Neural progenitor cell (in vitro differentiated cells): ENCODE data around the gene SOX9. TPM values are rescaled to one million over a fixed set of nuclear protein-coding genes. Genes with fewer than 3 reads are reported as not detected.
A peak's percentile ranks its signal among the peaks of the same experiment; 100 is the strongest.

Source experiments
- DNase-seq: peaks from one replicate; pipeline ENCODE4 v3.0.0-alpha.2; 2016; ENCODE audit warnings: low spot score
- H2AFZ ChIP-seq: fragments of 200-600 bp; sonication (generic); replicated peaks from 2 replicates; pipeline ENCODE4 v1.6.1; 2016; ENCODE audit warnings: antibody characterized with exemption
- H3F3A ChIP-seq: fragments of 200-600 bp; sonication (generic); 2 replicates; pipeline ENCODE4 v1.6.1; 2016; ENCODE audit warnings: antibody characterized with exemption, low read depth
- H3K27ac ChIP-seq: fragments of 200-600 bp; sonication (generic); 2 replicates; pipeline ENCODE4 v1.5.1; 2016; ENCODE audit warnings: mild to moderate bottlenecking
- H3K27me3 ChIP-seq: fragments of 200-600 bp; sonication (generic); 2 replicates; pipeline ENCODE4 v1.6.1; 2016; ENCODE audit warnings: mild to moderate bottlenecking, moderate library complexity
- H3K36me3 ChIP-seq: fragments of 200-600 bp; sonication (generic); 2 replicates; pipeline ENCODE4 v1.5.1; 2016
- H3K4me1 ChIP-seq: fragments of 200-600 bp; sonication (generic); 2 replicates; pipeline ENCODE4 v1.6.1; 2016; ENCODE audit warnings: mixed run types
- H3K4me2 ChIP-seq: fragments of 200-600 bp; sonication (generic); 2 replicates; pipeline ENCODE4 v1.6.1; 2016
- H3K4me3 ChIP-seq: fragments of 200-600 bp; sonication (generic); 2 replicates; pipeline ENCODE4 v1.5.1; 2016
- H3K79me2 ChIP-seq: fragments of 200-600 bp; sonication (generic); 2 replicates; pipeline ENCODE4 v1.6.1; 2016; ENCODE audit warnings: low read depth
- H3K9ac ChIP-seq: fragments of 200-600 bp; sonication (generic); 2 replicates; pipeline ENCODE4 v1.6.1; 2016
- H3K9me3 ChIP-seq: fragments of 200-600 bp; sonication (generic); 2 replicates; pipeline ENCODE4 v1.5.1; 2016; ENCODE audit warnings: low read depth
- H4K20me1 ChIP-seq: fragments of 200-600 bp; sonication (generic); 2 replicates; pipeline ENCODE4 v1.6.1; 2016; ENCODE audit warnings: low read depth
- H3K27ac Mint-ChIP-seq: 3 replicates; pipeline ENCODE4 v1.8.0; 2021; ENCODE audit warnings: mixed read lengths
- H3K27me3 Mint-ChIP-seq: 2 replicates; pipeline ENCODE4 v1.8.0; 2022; ENCODE audit warnings: low read depth, mild to moderate bottlenecking, inconsistent platforms, moderate library complexity, mixed read lengths; ENCODE audit not compliant: insufficient read depth
- H3K36me3 Mint-ChIP-seq: 3 replicates; pipeline ENCODE4 v1.8.0; 2021; ENCODE audit warnings: mixed read lengths
- H3K4me1 Mint-ChIP-seq: 3 replicates; pipeline ENCODE4 v1.8.0; 2021; ENCODE audit warnings: mixed read lengths
- H3K4me3 Mint-ChIP-seq: 3 replicates; pipeline ENCODE4 v1.8.0; 2021; ENCODE audit warnings: mild to moderate bottlenecking, moderate library complexity, mixed read lengths
- H3K9me3 Mint-ChIP-seq: 3 replicates; pipeline ENCODE4 v1.8.0; 2020; ENCODE audit warnings: mixed read lengths
- CTCF ChIP-seq: fragments of 200-600 bp; sonication (generic); IDR thresholded peaks from 2 replicates; pipeline ENCODE4 v1.5.1; 2017; ENCODE audit warnings: antibody characterized with exemption, mild to moderate bottlenecking
- EZH2 ChIP-seq: fragments of 200-600 bp; sonication (generic); IDR thresholded peaks from 2 replicates; pipeline ENCODE4 v1.6.1; 2017; ENCODE audit warnings: antibody characterized with exemption, mild to moderate bottlenecking, moderate library complexity
- EZH2phosphoT487 ChIP-seq: fragments of 200-600 bp; sonication (generic); IDR thresholded peaks from 2 replicates; pipeline ENCODE4 v1.6.1; 2017; ENCODE audit warnings: antibody characterized with exemption
- total RNA-seq: library from RNA; depleted of rRNA; stranded (reverse); fragments of >200 nt; gene quantifications from 2 replicates; pipeline ENCODE4 v1.2.3, GENCODE V29; 2015; ENCODE audit warnings: low replicate concordance

Gene SOX9
- total RNA-seq, 1 donor from 2014 or later, result 12.7 TPM

DNA sequence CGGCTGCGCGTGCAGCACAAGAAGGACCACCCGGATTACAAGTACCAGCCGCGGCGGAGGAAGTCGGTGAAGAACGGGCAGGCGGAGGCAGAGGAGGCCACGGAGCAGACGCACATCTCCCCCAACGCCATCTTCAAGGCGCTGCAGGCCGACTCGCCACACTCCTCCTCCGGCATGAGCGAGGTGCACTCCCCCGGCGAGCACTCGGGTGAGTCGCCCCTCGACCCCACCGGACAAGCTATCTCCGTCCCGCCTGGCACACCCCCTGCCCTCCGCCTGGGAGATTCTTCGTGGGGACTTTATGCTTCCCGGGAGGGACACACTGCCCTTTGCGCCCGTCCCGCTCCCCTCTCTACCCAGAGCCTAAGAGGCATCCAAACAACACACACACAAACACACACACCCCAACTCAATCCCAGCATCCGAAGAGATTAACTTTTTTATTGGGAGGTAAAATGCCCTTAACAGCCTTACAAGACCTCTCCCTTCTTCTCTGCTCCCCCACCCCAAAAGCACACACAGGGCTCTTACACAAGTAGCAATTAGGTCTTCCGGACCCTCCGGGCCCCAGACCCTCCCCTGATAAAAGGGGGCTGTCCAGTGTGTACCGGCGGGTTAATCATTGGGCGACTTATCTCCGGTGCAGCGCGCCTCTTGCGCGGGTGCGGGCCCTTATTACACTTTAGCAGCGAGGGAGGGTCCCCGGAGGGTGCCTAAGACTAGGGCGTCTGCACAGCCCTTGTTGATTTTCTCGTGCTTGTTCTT is 2.1 kb downstream of the SOX9 start:
- no peak overlapping the region for H3K27ac ChIP-seq
- peaks cover 3% of the 10 kb centered on the region for H3K9me3 Mint-ChIP-seq
- peaks cover 32% of the 10 kb centered on the region for H3F3A ChIP-seq
- peaks cover 25% of the 10 kb centered on the region for H3K27me3 ChIP-seq
- H3K9me3 ChIP-seq, result no peaks in the 10 kb centered on the region
- H2AFZ ChIP-seq, result no peak overlapping the region
- H3K9ac ChIP-seq, result no peak overlapping the region
- H3K4me1 Mint-ChIP-seq, result peaks cover 59% of the 10 kb centered on the region
- peaks cover 9% of the 10 kb centered on the region for H3K36me3 ChIP-seq
- peak overlapping the region; percentile 1 for H3K27ac Mint-ChIP-seq
- peaks cover 26% of the 10 kb centered on the region for H4K20me1 ChIP-seq
- no peak for TF ChIP-seq EZH2
- no peak for TF ChIP-seq EZH2phosphoT487
- no peak for TF ChIP-seq CTCF
- H3K4me2 ChIP-seq, result peak overlapping the region; percentile 96
- peak; percentile 75 for DNase-seq
- peaks cover 10% of the 10 kb centered on the region for H3K36me3 Mint-ChIP-seq
- H3K27me3 Mint-ChIP-seq, result peaks cover 32% of the 10 kb centered on the region
- peaks cover 60% of the 10 kb centered on the region for H3K4me1 ChIP-seq
- H3K4me3 Mint-ChIP-seq, result peak overlapping the region; percentile 100
- peak overlapping the region; percentile 87 for H3K4me3 ChIP-seq
- peaks cover 36% of the 10 kb centered on the region for H3K79me2 ChIP-seq

DNA sequence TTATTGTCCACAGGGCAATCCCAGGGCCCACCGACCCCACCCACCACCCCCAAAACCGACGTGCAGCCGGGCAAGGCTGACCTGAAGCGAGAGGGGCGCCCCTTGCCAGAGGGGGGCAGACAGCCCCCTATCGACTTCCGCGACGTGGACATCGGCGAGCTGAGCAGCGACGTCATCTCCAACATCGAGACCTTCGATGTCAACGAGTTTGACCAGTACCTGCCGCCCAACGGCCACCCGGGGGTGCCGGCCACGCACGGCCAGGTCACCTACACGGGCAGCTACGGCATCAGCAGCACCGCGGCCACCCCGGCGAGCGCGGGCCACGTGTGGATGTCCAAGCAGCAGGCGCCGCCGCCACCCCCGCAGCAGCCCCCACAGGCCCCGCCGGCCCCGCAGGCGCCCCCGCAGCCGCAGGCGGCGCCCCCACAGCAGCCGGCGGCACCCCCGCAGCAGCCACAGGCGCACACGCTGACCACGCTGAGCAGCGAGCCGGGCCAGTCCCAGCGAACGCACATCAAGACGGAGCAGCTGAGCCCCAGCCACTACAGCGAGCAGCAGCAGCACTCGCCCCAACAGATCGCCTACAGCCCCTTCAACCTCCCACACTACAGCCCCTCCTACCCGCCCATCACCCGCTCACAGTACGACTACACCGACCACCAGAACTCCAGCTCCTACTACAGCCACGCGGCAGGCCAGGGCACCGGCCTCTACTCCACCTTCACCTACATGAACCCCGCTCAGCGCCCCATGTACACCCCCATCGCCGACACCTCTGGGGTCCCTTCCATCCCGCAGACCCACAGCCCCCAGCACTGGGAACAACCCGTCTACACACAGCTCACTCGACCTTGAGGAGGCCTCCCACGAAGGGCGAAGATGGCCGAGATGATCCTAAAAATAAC is 3.0 kb downstream of the SOX9 start:
- H3K4me1 Mint-ChIP-seq, result peaks cover 61% of the 10 kb centered on the region
- peaks cover 26% of the 10 kb centered on the region for H4K20me1 ChIP-seq
- H3K4me1 ChIP-seq, result peaks cover 58% of the 10 kb centered on the region
- H3K4me2 ChIP-seq, result peak overlapping the region; percentile 96
- peaks cover 17% of the 10 kb centered on the region for H3K27me3 ChIP-seq
- H3K79me2 ChIP-seq, result peaks cover 36% of the 10 kb centered on the region
- H2AFZ ChIP-seq, result no peak overlapping the region
- peaks cover 26% of the 10 kb centered on the region for H3K27me3 Mint-ChIP-seq
- no peaks in the 10 kb centered on the region for H3K9me3 ChIP-seq
- H3K4me3 ChIP-seq, result no peak overlapping the region
- H3K36me3 Mint-ChIP-seq, result peaks cover 10% of the 10 kb centered on the region
- H3K9me3 Mint-ChIP-seq, result peaks cover 3% of the 10 kb centered on the region
- peaks cover 32% of the 10 kb centered on the region for H3F3A ChIP-seq
- H3K36me3 ChIP-seq, result peaks cover 9% of the 10 kb centered on the region
- peak; percentile 30 for DNase-seq
- peak overlapping the region; percentile 100 for H3K4me3 Mint-ChIP-seq
- H3K9ac ChIP-seq, result no peak overlapping the region
- H3K27ac Mint-ChIP-seq, result no peak overlapping the region
- no peak overlapping the region for H3K27ac ChIP-seq
- TF ChIP-seq EZH2phosphoT487, result no peak
- TF ChIP-seq EZH2, result no peak
- TF ChIP-seq CTCF, result no peak

DNA sequence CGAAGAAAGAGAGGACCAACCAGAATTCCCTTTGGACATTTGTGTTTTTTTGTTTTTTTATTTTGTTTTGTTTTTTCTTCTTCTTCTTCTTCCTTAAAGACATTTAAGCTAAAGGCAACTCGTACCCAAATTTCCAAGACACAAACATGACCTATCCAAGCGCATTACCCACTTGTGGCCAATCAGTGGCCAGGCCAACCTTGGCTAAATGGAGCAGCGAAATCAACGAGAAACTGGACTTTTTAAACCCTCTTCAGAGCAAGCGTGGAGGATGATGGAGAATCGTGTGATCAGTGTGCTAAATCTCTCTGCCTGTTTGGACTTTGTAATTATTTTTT is 3.6 kb downstream of the SOX9 start:
- Mint-ChIP-seq H3K27ac (no peak overlapping the region), H3K4me3 (peak overlapping the region; percentile 81), H3K27me3 (peaks cover 20% of the 10 kb centered on the region), H3K36me3 (peaks cover 10% of the 10 kb centered on the region), H3K9me3 (peaks cover 3% of the 10 kb centered on the region), H3K4me1 (peaks cover 58% of the 10 kb centered on the region)
- Histone ChIP-seq H3K79me2 (peaks cover 36% of the 10 kb centered on the region), H3K27me3 (peaks cover 11% of the 10 kb centered on the region), H3F3A (peaks cover 32% of the 10 kb centered on the region), H3K27ac (no peak overlapping the region), H3K4me1 (peaks cover 51% of the 10 kb centered on the region), H3K9me3 (no peaks in the 10 kb centered on the region), H4K20me1 (peaks cover 26% of the 10 kb centered on the region), H3K36me3 (peaks cover 9% of the 10 kb centered on the region), H3K4me3 (no peak overlapping the region), H3K9ac (no peak overlapping the region), H3K4me2 (peak overlapping the region; percentile 45), H2AFZ (no peak overlapping the region)
- TF ChIP-seq EZH2phosphoT487 (no peak), CTCF (no peak), EZH2 (no peak)
- DNase-seq, result no peak
